Measurements from ENCODE around the gene ACYP2.

The ACYP2 gene

GRCh38 chr2:54306556-54306955 lies 191.1 kb downstream of the ACYP2 start:
- Histone ChIP-seq H3K27ac (ENCODE audit: extremely low read depth, low read depth, low read length) (no peak overlapping the region), H3K36me3 (ENCODE audit: control insufficient read depth in 2 of 2, insufficient read depth in 1 of 2, low read length in 2 of 2) (no peaks in the 10 kb centered on the region), H3K4me3 (ENCODE audit: low read depth, low read length) (no peak overlapping the region), H3K4me1 (ENCODE audit: control insufficient read depth, insufficient read depth, low read length) (no peaks in the 10 kb centered on the region), H3K9me3 (ENCODE audit: control insufficient read depth, insufficient read depth, low read depth, low read length) (no peaks in the 10 kb centered on the region)
- TF ChIP-seq ZNF544 (tag by site-specific recombination; IDR thresholded peaks at IDR 0.05) (no peak), SCRT2 (tag by site-specific recombination; IDR thresholded peaks at IDR 0.05) (no peak), ELK4 (IDR thresholded peaks at IDR 0.05; ENCODE audit: borderline replicate concordance, low read depth, low read length) (no peak), ZNF26 (tag by site-specific recombination; IDR thresholded peaks at IDR 0.05) (no peak), HOXC10 (CRISPR knock-in tag; IDR thresholded peaks at IDR 0.05) (no peak), ZNF692 (tag by site-specific recombination; IDR thresholded peaks at IDR 0.05) (no peak), ZNF776 (tag by site-specific recombination; IDR thresholded peaks at IDR 0.05; ENCODE audit: borderline replicate concordance) (no peak), ZNF555 (tag by site-specific recombination; conservative IDR thresholded peaks at IDR 0.05) (no peak)
- ChIA-PET POLR2A (no interaction called here), CTCF (interaction anchor here (0.6 kb wide), 1 partner anchor 571 kb away, joined by 3 read pairs; no protein-coding TSS in a partner anchor)

- no peaks in the 10 kb centered on the region for H3K4me1 ChIP-seq (ENCODE audit: control insufficient read depth, insufficient read depth, low read length)
- CTCF ChIA-PET = interaction anchor here (0.6 kb wide), 1 partner anchor 353 kb away, joined by 4 read pairs; no protein-coding TSS in a partner anchor
- TF ChIP-seq ZNF792 (tag by site-specific recombination; IDR thresholded peaks at IDR 0.05) (no peak), ZNF513 (tag by site-specific recombination; IDR thresholded peaks at IDR 0.05) (no peak)
- H3K9me3 ChIP-seq (ENCODE audit: control insufficient read depth, insufficient read depth, low read depth, low read length) = no peaks in the 10 kb centered on the region
- no peaks in the 10 kb centered on the region for H3K36me3 ChIP-seq (ENCODE audit: control insufficient read depth in 2 of 2, insufficient read depth in 1 of 2, low read length in 2 of 2)
- POLR2A ChIA-PET = no interaction called here
- H3K4me3 ChIP-seq (ENCODE audit: low read depth, low read length) = no peak overlapping the region
- no peak overlapping the region for H3K27ac ChIP-seq (ENCODE audit: extremely low read depth, low read depth, low read length)
These were observed 192.8 kb downstream of the ACYP2 start for GRCh38 chr2:54308186-54308585.

- Histone ChIP-seq H3K4me1 (ENCODE audit: control insufficient read depth, insufficient read depth, low read length) (no peaks in the 10 kb centered on the region), H3K4me3 (ENCODE audit: low read depth, low read length) (no peak overlapping the region), H3K9me3 (ENCODE audit: control insufficient read depth, insufficient read depth, low read depth, low read length) (no peaks in the 10 kb centered on the region), H3K27ac (ENCODE audit: extremely low read depth, low read depth, low read length) (no peak overlapping the region), H3K36me3 (ENCODE audit: control insufficient read depth in 2 of 2, insufficient read depth in 1 of 2, low read length in 2 of 2) (no peaks in the 10 kb centered on the region)
- ChIA-PET POLR2A (no interaction called here), CTCF (no interaction called here)
- no peak for TF ChIP-seq ZBTB1 (tag by site-specific recombination; IDR thresholded peaks at IDR 0.05)
- no peak for TF ChIP-seq ZSCAN5A (tag by site-specific recombination; IDR thresholded peaks at IDR 0.05)
- TF ChIP-seq SALL2 (tag by site-specific recombination; IDR thresholded peaks at IDR 0.05; ENCODE audit: borderline replicate concordance) = no peak
- no peak for TF ChIP-seq MZF1 (tag by site-specific recombination; IDR thresholded peaks at IDR 0.05; ENCODE audit: borderline replicate concordance)
- TF ChIP-seq ZNF513 (tag by site-specific recombination; IDR thresholded peaks at IDR 0.05) = no peak
- TF ChIP-seq HOXC10 (CRISPR knock-in tag; IDR thresholded peaks at IDR 0.05) = no peak
- no peak for TF ChIP-seq ZNF114 (tag by site-specific recombination; IDR thresholded peaks at IDR 0.05)
- TF ChIP-seq KLF16 (tag by site-specific recombination; IDR thresholded peaks at IDR 0.05) = no peak
- TF ChIP-seq MEIS1 (CRISPR knock-in tag; IDR thresholded peaks at IDR 0.05; ENCODE audit: borderline replicate concordance) = no peak
These were observed 193.4 kb downstream of the ACYP2 start for GRCh38 chr2:54308782-54309181.

Data from HEK293 (cell line).